Suprapubic skin (tissue), 4 donors: ENCODE data around the gene RFX8. TPM values are rescaled to one million over a fixed set of nuclear protein-coding genes. Genes with fewer than 3 reads are reported as not detected.

Experiments
- DNase-seq, 2 donors: peaks; one replicate each; pipeline ENCODE4 v3.0.0-alpha.2; 2019; ENCODE audit warnings: low spot score in 2 of 2
- H3K27ac ChIP-seq: fragments of 200-600 bp; sonication (generic); one replicate; pipeline ENCODE4 v1.5.1; 2019
- H3K27me3 ChIP-seq: fragments of 200-600 bp; sonication (generic); one replicate; pipeline ENCODE4 v1.5.1; 2019
- H3K36me3 ChIP-seq: fragments of 200-600 bp; sonication (generic); one replicate; pipeline ENCODE4 v1.5.1; 2019
- H3K4me1 ChIP-seq: fragments of 200-600 bp; sonication (generic); one replicate; pipeline ENCODE4 v1.5.1; 2019
- H3K4me3 ChIP-seq: fragments of 200-600 bp; sonication (generic); one replicate; pipeline ENCODE4 v1.5.1; 2019; ENCODE audit warnings: mild to moderate bottlenecking
- H3K9me3 ChIP-seq: fragments of 200-600 bp; sonication (generic); one replicate; pipeline ENCODE4 v1.5.1; 2019
- EP300 ChIP-seq: sonication (generic); formaldehyde crosslinking; IDR thresholded peaks from one replicate; pipeline ENCODE4 v1.6.1; 2017; ENCODE audit warnings: antibody characterized with exemption
- POLR2A ChIP-seq, 2 donors: fragments of 450-650 bp; IDR thresholded peaks; one replicate each; pipeline ENCODE4 v1.6.1; 2017; ENCODE audit warnings: antibody characterized with exemption in 2 of 2, mild to moderate bottlenecking in 2 of 2, moderate library complexity in 2 of 2
- POLR2AphosphoS5 ChIP-seq, 3 donors: sonication (generic); formaldehyde crosslinking; IDR thresholded peaks; one replicate each; pipeline ENCODE4 v1.6.1; 2017; ENCODE audit warnings: antibody characterized with exemption in 3 of 3
- WGBS: methylation state at CpG from one replicate; pipeline ENCODE4 v1.1.5; 2018; 5-methylcytosine and 5-hydroxymethylcytosine counted together
- total RNA-seq, 4 donors: library from RNA; depleted of rRNA; stranded (reverse); fragments of >200 nt; gene quantifications; one replicate each; pipeline ENCODE4 v1.1.0, GENCODE V29; 2016
- TF ChIP-seq, protein P1 (sequence below), 2 donors: fragments of 200-600 bp in 1 of 2; fragments of 450-650 bp in 1 of 2; sonication (generic) in 1 of 2; IDR thresholded peaks; one replicate each; pipeline ENCODE4 v1.5.1; 2016 to 2019; ENCODE audit warnings: antibody characterized with exemption in 2 of 2, mild to moderate bottlenecking in 1 of 2, moderate library complexity in 1 of 2

RFX8 gene
- total RNA-seq, 4 donors from 2014 or later: 0.70 TPM; not detected in 3

DNA sequence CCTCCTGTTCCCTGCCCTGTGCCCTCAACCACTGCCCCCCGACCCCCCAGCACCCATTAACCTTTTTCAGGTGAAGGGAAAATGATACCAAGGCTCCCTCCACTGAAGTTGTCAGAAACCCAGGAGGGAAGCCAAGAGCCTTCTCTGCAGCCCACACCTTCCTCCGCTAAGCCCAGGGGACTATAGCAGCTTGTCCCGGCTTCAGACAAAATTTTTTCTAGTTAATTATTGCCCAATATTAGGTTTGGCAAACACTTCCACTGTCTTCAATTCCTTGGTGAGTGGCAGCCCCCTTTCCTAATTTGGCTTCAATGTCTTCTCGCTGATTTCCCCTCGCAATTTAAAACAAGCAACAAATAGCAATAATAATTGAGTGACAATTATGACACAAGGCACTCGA lies 23.9 kb downstream of the RFX8 start:
- WGBS: 77% methylated on average over 6 of the region's 6 CpGs
- H3K4me3 ChIP-seq: no peak overlapping the region
- no peaks in the 10 kb centered on the region for H3K9me3 ChIP-seq
- H3K27ac ChIP-seq: no peak overlapping the region
- no peaks in the 10 kb centered on the region for H3K27me3 ChIP-seq
- TF ChIP-seq EP300: no peak
- TF ChIP-seq, protein P1, sequence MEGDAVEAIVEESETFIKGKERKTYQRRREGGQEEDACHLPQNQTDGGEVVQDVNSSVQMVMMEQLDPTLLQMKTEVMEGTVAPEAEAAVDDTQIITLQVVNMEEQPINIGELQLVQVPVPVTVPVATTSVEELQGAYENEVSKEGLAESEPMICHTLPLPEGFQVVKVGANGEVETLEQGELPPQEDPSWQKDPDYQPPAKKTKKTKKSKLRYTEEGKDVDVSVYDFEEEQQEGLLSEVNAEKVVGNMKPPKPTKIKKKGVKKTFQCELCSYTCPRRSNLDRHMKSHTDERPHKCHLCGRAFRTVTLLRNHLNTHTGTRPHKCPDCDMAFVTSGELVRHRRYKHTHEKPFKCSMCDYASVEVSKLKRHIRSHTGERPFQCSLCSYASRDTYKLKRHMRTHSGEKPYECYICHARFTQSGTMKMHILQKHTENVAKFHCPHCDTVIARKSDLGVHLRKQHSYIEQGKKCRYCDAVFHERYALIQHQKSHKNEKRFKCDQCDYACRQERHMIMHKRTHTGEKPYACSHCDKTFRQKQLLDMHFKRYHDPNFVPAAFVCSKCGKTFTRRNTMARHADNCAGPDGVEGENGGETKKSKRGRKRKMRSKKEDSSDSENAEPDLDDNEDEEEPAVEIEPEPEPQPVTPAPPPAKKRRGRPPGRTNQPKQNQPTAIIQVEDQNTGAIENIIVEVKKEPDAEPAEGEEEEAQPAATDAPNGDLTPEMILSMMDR (IDR thresholded peaks at IDR 0.05): no peak
- TF ChIP-seq POLR2A (IDR thresholded peaks at IDR 0.05): no peak
- no peak for TF ChIP-seq POLR2AphosphoS5 (IDR thresholded peaks at IDR 0.05)
- no peaks in the 10 kb centered on the region for H3K36me3 ChIP-seq
- H3K4me1 ChIP-seq: no peaks in the 10 kb centered on the region
- DNase-seq: no peak

DNA sequence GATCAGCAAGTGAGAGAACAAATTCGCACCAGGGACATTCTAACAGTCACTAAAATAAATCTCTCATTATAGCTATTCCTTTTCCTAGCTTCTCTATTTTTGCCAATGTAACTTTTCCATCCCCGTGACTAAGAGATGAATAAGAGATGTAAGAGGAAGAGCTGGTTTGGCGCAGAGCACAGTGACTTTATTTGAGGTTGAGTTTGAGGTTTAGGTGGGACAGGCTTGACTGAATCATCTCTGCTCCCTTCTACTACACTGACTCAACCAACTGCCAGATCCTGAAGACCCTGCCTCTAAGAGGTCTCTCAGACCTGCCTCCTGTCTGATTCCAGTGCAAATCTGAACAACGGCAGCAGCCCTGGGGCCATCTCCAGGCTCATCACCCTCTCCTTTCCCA lies 28.0 kb downstream of the RFX8 start:
- no peaks in the 10 kb centered on the region for H3K27me3 ChIP-seq
- no peak overlapping the region for H3K27ac ChIP-seq
- H3K4me3 ChIP-seq: no peak overlapping the region
- H3K9me3 ChIP-seq: no peaks in the 10 kb centered on the region
- H3K36me3 ChIP-seq: no peaks in the 10 kb centered on the region
- DNase-seq: no peak
- 91% methylated on average over 4 of the region's 4 CpGs for WGBS
- TF ChIP-seq POLR2A (IDR thresholded peaks at IDR 0.05): no peak
- no peak for TF ChIP-seq POLR2AphosphoS5 (IDR thresholded peaks at IDR 0.05)
- TF ChIP-seq EP300: no peak
- TF ChIP-seq, protein P1 (IDR thresholded peaks at IDR 0.05): no peak
- H3K4me1 ChIP-seq: no peaks in the 10 kb centered on the region

DNA sequence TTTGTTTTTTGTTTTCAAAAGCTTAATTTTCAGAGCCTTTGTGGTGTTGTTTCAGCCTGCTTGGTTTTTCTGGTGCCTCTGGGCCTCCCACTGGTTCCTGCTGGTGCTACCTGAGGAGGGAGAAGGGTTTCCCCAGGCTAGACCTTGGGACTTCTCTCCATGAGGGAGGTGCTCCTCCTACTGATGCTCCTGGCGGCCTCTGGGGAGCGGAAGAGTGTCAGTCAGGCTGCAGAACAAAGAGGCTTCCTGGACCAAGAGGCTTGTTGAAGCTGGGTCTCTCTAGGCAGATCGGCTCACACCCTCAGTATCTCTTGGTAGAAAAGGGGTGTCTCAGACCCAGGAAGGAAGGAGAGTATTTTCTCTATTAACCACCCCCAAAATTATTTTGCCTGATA lies 32.2 kb downstream of the RFX8 start:
- no peaks in the 10 kb centered on the region for H3K9me3 ChIP-seq
- H3K4me3 ChIP-seq: no peak overlapping the region
- no peaks in the 10 kb centered on the region for H3K36me3 ChIP-seq
- WGBS: 88% methylated on average over 3 of the region's 3 CpGs
- TF ChIP-seq POLR2AphosphoS5 (IDR thresholded peaks at IDR 0.05): no peak
- TF ChIP-seq EP300: no peak
- TF ChIP-seq, protein P1 (IDR thresholded peaks at IDR 0.05): no peak
- TF ChIP-seq POLR2A (IDR thresholded peaks at IDR 0.05): no peak
- DNase-seq: no peak
- no peaks in the 10 kb centered on the region for H3K4me1 ChIP-seq
- no peak overlapping the region for H3K27ac ChIP-seq
- no peaks in the 10 kb centered on the region for H3K27me3 ChIP-seq

DNA sequence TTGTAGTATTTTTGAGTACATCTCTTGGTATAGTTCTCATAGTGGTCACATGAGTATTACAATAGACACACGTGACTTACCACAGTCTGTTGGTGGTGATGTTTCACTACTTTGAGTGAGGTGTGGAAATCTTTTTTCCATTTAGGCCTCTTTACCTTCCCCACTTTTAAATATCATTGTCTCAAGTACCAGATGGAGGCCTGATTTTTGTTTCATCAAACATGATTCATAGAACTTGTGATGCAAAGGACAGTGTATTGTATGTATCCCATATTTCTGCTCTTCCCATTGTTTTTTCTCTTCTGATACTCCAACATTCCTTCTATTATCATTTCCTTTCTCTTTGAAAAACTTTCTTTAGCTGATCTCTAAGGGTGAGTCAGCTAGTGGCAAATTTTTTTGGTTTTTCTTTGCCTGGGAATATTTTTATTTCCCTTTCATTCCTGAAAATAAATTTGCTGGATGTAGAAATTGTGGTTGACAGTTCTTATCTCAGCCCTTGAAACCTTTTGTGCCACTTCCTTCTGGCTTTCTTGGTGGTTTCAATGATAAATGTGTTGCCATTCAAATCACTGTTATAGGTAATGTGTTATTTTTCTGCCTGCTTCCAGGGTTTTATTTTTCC lies 32.8 kb downstream of the RFX8 start:
- H3K4me1 ChIP-seq: no peaks in the 10 kb centered on the region
- no peak overlapping the region for H3K27ac ChIP-seq
- no peaks in the 10 kb centered on the region for H3K27me3 ChIP-seq
- TF ChIP-seq EP300 (no peak), POLR2A (IDR thresholded peaks at IDR 0.05) (no peak), POLR2AphosphoS5 (IDR thresholded peaks at IDR 0.05) (no peak)
- TF ChIP-seq, protein P1 (IDR thresholded peaks at IDR 0.05): no peak
- no peaks in the 10 kb centered on the region for H3K36me3 ChIP-seq
- H3K9me3 ChIP-seq: no peaks in the 10 kb centered on the region
- no peak overlapping the region for H3K4me3 ChIP-seq
- no peak for DNase-seq
- WGBS: 66% methylated on average over 1 of the region's 1 CpG

DNA sequence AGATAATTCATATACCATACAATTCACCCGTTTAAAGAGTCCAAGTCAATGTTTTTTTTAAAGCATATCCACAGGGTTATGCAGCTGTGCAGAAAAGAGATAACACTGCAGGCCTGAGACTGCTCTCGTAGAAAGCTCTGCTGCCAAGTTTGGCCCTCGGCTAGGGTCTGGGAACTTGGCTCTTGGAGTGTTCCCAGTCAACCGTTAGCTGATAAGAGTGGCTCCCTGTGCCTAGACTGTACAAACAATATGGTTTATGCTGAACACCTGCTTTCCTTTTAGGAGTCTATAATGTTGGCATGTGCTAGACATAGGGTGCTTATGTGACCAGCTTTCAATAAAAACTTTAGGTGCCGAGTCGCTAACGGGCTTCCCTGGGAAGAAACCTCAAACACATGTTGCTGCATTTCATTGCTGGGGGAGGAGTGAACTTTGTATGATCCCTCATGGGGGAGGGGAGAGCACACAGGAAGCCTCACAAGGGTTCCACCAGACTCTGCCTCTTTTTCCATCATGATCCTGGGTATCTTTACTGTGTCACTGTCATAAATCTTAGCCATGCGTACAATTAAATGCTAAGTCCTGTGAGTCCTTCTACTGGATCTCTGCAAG lies 34.7 kb downstream of the RFX8 start:
- Histone ChIP-seq H3K36me3 (no peaks in the 10 kb centered on the region), H3K9me3 (no peaks in the 10 kb centered on the region), H3K27me3 (no peaks in the 10 kb centered on the region), H3K4me1 (no peaks in the 10 kb centered on the region), H3K4me3 (no peak overlapping the region), H3K27ac (no peak overlapping the region)
- 88% methylated on average over 5 of the region's 8 CpGs for WGBS
- no peak for DNase-seq
- TF ChIP-seq, protein P1 (IDR thresholded peaks at IDR 0.05): no peak
- TF ChIP-seq POLR2A (IDR thresholded peaks at IDR 0.05): no peak
- no peak for TF ChIP-seq POLR2AphosphoS5 (IDR thresholded peaks at IDR 0.05)
- no peak for TF ChIP-seq EP300
